H1 (cell line): ENCODE measurements around the gene TEF. TPM values are rescaled to one million over a fixed set of nuclear protein-coding genes. Genes with fewer than 3 reads are reported as not detected.

Experiments used
- ATF2 ChIP-seq: IDR thresholded peaks from 2 replicates; pipeline ENCODE4 v1.6.1; 2012; ENCODE audit warnings: low read length, inconsistent platforms
- ATF3 ChIP-seq: IDR thresholded peaks from 2 replicates; pipeline ENCODE4 v1.6.1; 2011; ENCODE audit warnings: low read depth, mild to moderate bottlenecking, low read length; ENCODE audit not compliant: insufficient read depth
- BCL11A ChIP-seq, 2 experiments: IDR thresholded peaks; one replicate each; pipeline ENCODE4 v1.6.1; 2011; ENCODE audit warnings: low read depth in 2 of 2, low read length in 2 of 2, mild to moderate bottlenecking in 2 of 2
- BRCA1 ChIP-seq: IDR thresholded peaks from 2 replicates; pipeline ENCODE4 v1.6.1; 2012; ENCODE audit warnings: low read depth, low read length, improper control_type of control experiment
- CHD1 ChIP-seq: IDR thresholded peaks from 2 replicates; pipeline ENCODE4 v1.6.1; 2012; ENCODE audit warnings: low read depth, low read length, improper control_type of control experiment
- CTBP2 ChIP-seq: IDR thresholded peaks from 2 replicates; pipeline ENCODE4 v1.7.0; 2011; ENCODE audit warnings: borderline replicate concordance, mild to moderate bottlenecking, moderate library complexity, mixed read lengths, low read length; ENCODE audit not compliant: insufficient read depth, insufficient read length
- EP300 ChIP-seq, 2 experiments: IDR thresholded peaks; 1 replicate in 1 of 2; 2 replicates in 1 of 2; pipeline ENCODE4 v1.6.1; 2011 to 2012; ENCODE audit warnings: low read depth in 2 of 2, low read length in 2 of 2, mild to moderate bottlenecking in 2 of 2, borderline replicate concordance in 1 of 2, inconsistent platforms in 1 of 2, moderate library complexity in 1 of 2
- FOSL1 ChIP-seq: IDR thresholded peaks from 2 replicates; pipeline ENCODE4 v1.6.1; 2011; ENCODE audit warnings: mild to moderate bottlenecking, low read depth, low read length, moderate library complexity; ENCODE audit not compliant: insufficient read depth
- HDAC6 ChIP-seq: IDR thresholded peaks from one replicate; pipeline ENCODE4 v1.7.1; 2012; ENCODE audit warnings: low read depth, mild to moderate bottlenecking, inconsistent platforms, low read length, moderate library complexity
- MAFK ChIP-seq: IDR thresholded peaks from 2 replicates; pipeline ENCODE4 v1.6.1; 2012; ENCODE audit warnings: low read depth, mild to moderate bottlenecking, improper control_type of control experiment, low read length
- NRF1 ChIP-seq: IDR thresholded peaks from 2 replicates; pipeline ENCODE4 v1.6.1; 2011; ENCODE audit warnings: mild to moderate bottlenecking, low read depth, low read length, improper control_type of control experiment
- POU5F1 ChIP-seq: IDR thresholded peaks from 2 replicates; pipeline ENCODE4 v1.6.1; 2011; ENCODE audit warnings: low read depth, mild to moderate bottlenecking, low read length, moderate library complexity
- RBBP5 ChIP-seq: IDR thresholded peaks from 2 replicates; pipeline ENCODE4 v1.7.1; 2012; ENCODE audit warnings: low read depth, mild to moderate bottlenecking, inconsistent platforms, low read length, moderate library complexity, borderline replicate concordance
- RNF2 ChIP-seq: fragments of 200-900, 300-1000 bp; sonication (generic); IDR thresholded peaks from 2 replicates; pipeline ENCODE4 v1.7.1; 2016; ENCODE audit warnings: borderline replicate concordance, low read depth, mild to moderate bottlenecking, antibody characterized with exemption, low read length; ENCODE audit not compliant: poor library complexity, severe bottlenecking; ENCODE audit errors: missing control alignments
- SAP30 ChIP-seq: fragments of 300-600 bp; sonication (generic); IDR thresholded peaks from 2 replicates; pipeline ENCODE4 v1.7.1; 2012; ENCODE audit warnings: low read length, moderate library complexity, mild to moderate bottlenecking, inconsistent platforms; ENCODE audit not compliant: insufficient read depth, insufficient replicate concordance
- SIN3A ChIP-seq, 2 experiments: IDR thresholded peaks in 1 of 2; conservative IDR thresholded peaks in 1 of 2; 2 replicates each; pipeline ENCODE4 v1.6.1; 2011 to 2012; ENCODE audit warnings: low read length in 2 of 2, improper control_type of control experiment in 1 of 2, low read depth in 1 of 2, mild to moderate bottlenecking in 1 of 2
- SP1 ChIP-seq: IDR thresholded peaks from 2 replicates; pipeline ENCODE4 v1.6.1; 2011; ENCODE audit warnings: low read depth, low read length
- SRF ChIP-seq: IDR thresholded peaks from 2 replicates; pipeline ENCODE4 v1.6.1; 2011; ENCODE audit warnings: mild to moderate bottlenecking, low read depth, low read length, moderate library complexity
- SUZ12 ChIP-seq: fragments of 200-600 bp; sonication (generic); IDR thresholded peaks from 2 replicates; pipeline ENCODE4 v1.6.1; 2012; ENCODE audit warnings: mild to moderate bottlenecking, inconsistent platforms, low read length, moderate library complexity, mixed read lengths
- TAF1 ChIP-seq: IDR thresholded peaks from 2 replicates; pipeline ENCODE4 v1.6.1; 2011; ENCODE audit warnings: mild to moderate bottlenecking, low read depth, low read length
- TBP ChIP-seq: IDR thresholded peaks from 2 replicates; pipeline ENCODE4 v1.6.1; 2011; ENCODE audit warnings: low read depth, low read length, improper control_type of control experiment
- polyA plus RNA-seq, 7 experiments: library from polyadenylated mRNA; depleted of rRNA in 3 of 7; stranded (reverse) in 5 of 7; unstranded in 2 of 7; fragments of >200 nt in 5 of 7; fragments of 200-250 nt in 2 of 7; gene quantifications; 1 replicate in 5 of 7; 2 replicates in 1 of 7; 4 replicates in 1 of 7; pipeline versions ENCODE4 v1.2.1 to v1.2.3, GENCODE V29; 2011 to 2013; ENCODE audit warnings: missing spikeins in 2 of 7, mixed read lengths in 2 of 7
- total RNA-seq: library from RNA; stranded (reverse); fragmentation: NEBNext Ultra II Directional; extraction: Animal tissue kit (Norgen Biotek cat#: 25700); gene quantifications from 2 replicates; pipeline ENCODE4 v1.2.1, GENCODE V29; 2021

Gene TEF
- total and polyA plus RNA-seq, 2 of the 8 experiments (the other 6 are each of a cell fraction or from before 2014, with no cell fraction given): 7.4 to 9.0 TPM

- TF ChIP-seq MAFK (no peak), SP1 (no peak; the same call in 1 of the 2 replicates), CTBP2 (no peak), TBP (peak; percentile 37; the same call in 1 of the 2 replicates), ATF3 (no peak), NRF1 (peak; percentile 84), BRCA1 (no peak), FOSL1 (no peak), POU5F1 (no peak), SIN3A (conservative IDR thresholded peaks at IDR 0.05 in 1 of 2, IDR thresholded peaks at IDR 0.05 in 1 of 2; ENCODE audit: low read depth in 1 of 2, low read length in 2 of 2) (no peak; a peak in 2 of 4 replicates), SRF (no peak), EP300 (IDR thresholded peaks at IDR 0.05; ENCODE audit: borderline replicate concordance in 1 of 2, low read depth in 2 of 2, low read length in 2 of 2) (no peak), SUZ12 (no peak), SAP30 (no peak), ATF2 (no peak), RNF2 (no peak), TAF1 (no peak), RBBP5 (no peak), HDAC6 (no peak), BCL11A (IDR thresholded peaks at IDR 0.05; ENCODE audit: low read depth in 2 of 2, low read length in 2 of 2) (no peak), CHD1 (no peak)
Observed at GRCh38 chr22:41444360-41445128, 62.8 kb downstream of the TEF start (continued).
